Calu3 (cell line): Measurements from ENCODE around the gene TMED10. TPM values are rescaled to one million over a fixed set of nuclear protein-coding genes. Genes with fewer than 3 reads are reported as not detected.
A peak's percentile ranks its signal among the peaks of the same experiment; 100 is the strongest.

Experiments used
- BruUV-seq: library from RNA; stranded (reverse); fragments of 400-500 nt; replicated peaks from 2 replicates; lab custom pipeline; 2021; lab: Mats Ljungman, UMichigan
- CTCF ChIA-PET: fragments of 300-600 bp; sonication (Branson Sonifier 250); formaldehyde crosslinking; loops from one replicate; lab custom pipeline; 2022; ENCODE audit warnings: antibody characterized with exemption; lab: Charles Lee
- DNase-seq: peaks from one replicate; pipeline ENCODE4 v3.0.0; 2022
- H3K27ac Mint-ChIP-seq: one replicate; pipeline ENCODE4 v1.8.0; 2022; ENCODE audit warnings: mixed read lengths; ENCODE audit not compliant: unreplicated experiment
- H3K27me3 Mint-ChIP-seq: one replicate; pipeline ENCODE4 v1.8.0; 2022; ENCODE audit warnings: mixed read lengths; ENCODE audit not compliant: unreplicated experiment
- H3K36me3 Mint-ChIP-seq: one replicate; pipeline ENCODE4 v1.8.0; 2022; ENCODE audit warnings: mild to moderate bottlenecking, moderate library complexity, mixed read lengths; ENCODE audit not compliant: insufficient read depth, unreplicated experiment
- H3K4me1 Mint-ChIP-seq: one replicate; pipeline ENCODE4 v1.8.0; 2022; ENCODE audit warnings: mild to moderate bottlenecking, low read depth, mixed read lengths; ENCODE audit not compliant: unreplicated experiment
- H3K4me3 Mint-ChIP-seq: one replicate; pipeline ENCODE4 v1.8.0; 2022; ENCODE audit warnings: mild to moderate bottlenecking, low read depth, moderate library complexity, mixed read lengths; ENCODE audit not compliant: unreplicated experiment
- H3K9me3 Mint-ChIP-seq: one replicate; pipeline ENCODE4 v1.8.0; 2022; ENCODE audit warnings: low read depth, mixed read lengths; ENCODE audit not compliant: unreplicated experiment
- CTCF ChIP-seq: fragments of 200-600 bp; IDR thresholded peaks from one replicate; pipeline ENCODE4 v1.8.0; 2022; ENCODE audit warnings: antibody characterized with exemption; ENCODE audit not compliant: unreplicated experiment
- intact Hi-C: fragments of 100-400 bp; cut with micrococcal nuclease; formaldehyde crosslinking; loops from one replicate; pipeline ENCODE4 v1.10.0; 2022; ENCODE audit not compliant: unreplicated experiment
- total RNA-seq: library from RNA; stranded (reverse); gene quantifications from 2 replicates; pipeline ENCODE4 v1.2.3, GENCODE V29; 2022

TMED10 gene
- total RNA-seq, 1 experiment from 2014 or later = 391 TPM

- BruUV-seq = no TSS peak
- intact Hi-C loops = no loop called here
- H3K4me3 Mint-ChIP-seq = no peak overlapping the region
- TF ChIP-seq CTCF = no peak
- peaks cover 55% of the 10 kb centered on the region for H3K4me1 Mint-ChIP-seq
- no peaks in the 10 kb centered on the region for H3K9me3 Mint-ChIP-seq
- H3K36me3 Mint-ChIP-seq = peaks cover 12% of the 10 kb centered on the region
- H3K27ac Mint-ChIP-seq = peak overlapping the region; percentile 33
- peak; percentile 34 for DNase-seq
- CTCF ChIA-PET = interaction anchor here (0.8 kb wide), 1 partner anchor 26 kb away, joined by 3 read pairs; no protein-coding TSS in a partner anchor
- H3K27me3 Mint-ChIP-seq = no peaks in the 10 kb centered on the region
Measured at GRCh38 chr14:75196468-75196867, 20.1 kb upstream of the TMED10 start.

GRCh38 chr14:75196064-75196463 lies 19.7 kb upstream of the TMED10 start:
- TF ChIP-seq CTCF = no peak
- no peak for DNase-seq
- Mint-ChIP-seq H3K9me3 (no peaks in the 10 kb centered on the region), H3K27ac (peak overlapping the region; percentile 33), H3K36me3 (peaks cover 12% of the 10 kb centered on the region), H3K27me3 (no peaks in the 10 kb centered on the region), H3K4me3 (no peak overlapping the region), H3K4me1 (peaks cover 52% of the 10 kb centered on the region)
- BruUV-seq = no TSS peak
- intact Hi-C loops = no loop called here
- CTCF ChIA-PET = interaction anchor here (0.8 kb wide), 1 partner anchor 26 kb away, joined by 3 read pairs; no protein-coding TSS in a partner anchor

GRCh38 chr14:75191100-75191499 lies 14.7 kb upstream of the TMED10 start:
- Mint-ChIP-seq H3K27me3 (no peaks in the 10 kb centered on the region), H3K4me3 (no peak overlapping the region), H3K4me1 (peaks cover 4% of the 10 kb centered on the region), H3K9me3 (no peaks in the 10 kb centered on the region), H3K36me3 (no peaks in the 10 kb centered on the region), H3K27ac (no peak overlapping the region)
- CTCF ChIA-PET = interaction anchor here (0.9 kb wide), 1 partner anchor 35 kb away, joined by 3 read pairs; no protein-coding TSS in a partner anchor
- TF ChIP-seq CTCF = no peak
- no TSS peak for BruUV-seq
- no peak for DNase-seq
- intact Hi-C loops = no loop called here

DNA sequence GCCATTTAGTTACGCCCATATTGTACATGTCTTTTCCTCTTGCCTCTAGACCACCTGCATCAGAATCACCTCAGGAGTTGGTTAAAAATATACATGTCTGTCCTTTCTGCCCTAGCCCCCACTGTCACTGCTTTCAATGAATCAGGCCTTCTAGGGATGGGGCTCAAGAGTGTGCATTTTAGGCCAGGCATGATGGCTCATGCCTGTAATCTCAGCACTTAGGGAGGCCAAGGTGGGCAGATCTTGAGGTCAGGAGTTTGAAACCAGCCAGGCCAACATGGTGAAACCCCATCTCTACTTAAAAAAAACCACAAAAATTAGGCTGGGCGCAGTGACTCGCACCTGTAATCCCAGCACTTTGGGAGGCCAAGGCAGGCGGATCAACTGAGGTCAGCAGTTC lies 13.6 kb upstream of the TMED10 start:
- TF ChIP-seq CTCF = no peak
- intact Hi-C loops = no loop called here
- Mint-ChIP-seq H3K27ac (no peak overlapping the region), H3K36me3 (no peaks in the 10 kb centered on the region), H3K9me3 (no peaks in the 10 kb centered on the region), H3K4me1 (no peaks in the 10 kb centered on the region), H3K4me3 (no peak overlapping the region), H3K27me3 (no peaks in the 10 kb centered on the region)
- CTCF ChIA-PET = no interaction called here
- BruUV-seq = no TSS peak
- DNase-seq = no peak
